HepG2 (cell line): ENCODE measurements around the gene AKAP1. TPM values are rescaled to one million over a fixed set of nuclear protein-coding genes. Genes with fewer than 3 reads are reported as not detected.

Source experiments
- ATAC-seq: fragments of 200-7000 bp; cut with Tn5 transposase; 3 replicates; pipeline ENCODE4 v1.9.1; 2020; ENCODE audit warnings: mild to moderate bottlenecking, moderate library complexity
- BruUV-seq: library from RNA; stranded (reverse); fragments of 400-500 nt; replicated peaks from 2 replicates; lab custom pipeline; 2021; lab: Mats Ljungman, UMichigan
- CTCF ChIA-PET: fragments of 300-600 bp; formaldehyde crosslinking; extraction: SDS; loops from one replicate; lab custom pipeline; 2021; ENCODE audit warnings: low total read pairs, inconsistent platforms, low intra/inter-chr PET ratio; lab: Yijun Ruan, JAX
- POLR2A ChIA-PET: fragments of 350-600 bp; sonication (Branson Sonifier 250); formaldehyde crosslinking; loops from one replicate; lab custom pipeline; 2020; ENCODE audit warnings: antibody characterized with exemption, inconsistent platforms; lab: Yijun Ruan, JAX
- DNase-seq: peaks from one replicate; pipeline ENCODE4 v3.0.0-alpha.2; 2015; ENCODE audit warnings: low spot score
- FAIRE-seq: peaks from 3 replicates; lab custom pipeline; 2011; peaks lifted over from hg19 to GRCh38; lab: Jason Lieb, UNC
- H2AFZ ChIP-seq: one replicate; pipeline ENCODE4 v1.6.1; 2011; ENCODE audit warnings: low read length, inconsistent platforms
- H3K27ac ChIP-seq: fragments of 300-600 bp; 3 replicates; pipeline ENCODE4 v1.8.0; 2011; ENCODE audit warnings: mixed run types, mild to moderate bottlenecking, mixed read lengths, low read length, inconsistent platforms; ENCODE audit not compliant: insufficient read depth; ENCODE audit errors: extremely low read length
- H3K27me3 ChIP-seq, 2 experiments: fragments of 200-600 bp in 1 of 2; 2 replicates in 1 of 2; 3 replicates in 1 of 2; pipeline versions ENCODE4 v1.6.0 to v1.8.0; 2011; ENCODE audit warnings: low read length in 2 of 2, mild to moderate bottlenecking in 2 of 2, moderate library complexity in 2 of 2, inconsistent platforms in 1 of 2; ENCODE audit not compliant: insufficient read depth in 2 of 2, control insufficient read depth in 1 of 2
- H3K36me3 ChIP-seq, 2 experiments: fragments of 200-600 bp in 1 of 2; replicated peaks in 1 of 2; 2 replicates in 1 of 2; 3 replicates in 1 of 2; pipeline versions ENCODE4 v1.5.1 to v1.8.0; 2011; ENCODE audit warnings: low read length in 2 of 2, inconsistent platforms in 1 of 2; ENCODE audit not compliant: insufficient read depth in 2 of 2, control insufficient read depth in 1 of 2
- H3K4me1 ChIP-seq: 2 replicates; pipeline ENCODE4 v1.5.1; 2012; ENCODE audit warnings: low read length, inconsistent platforms; ENCODE audit not compliant: insufficient read depth
- H3K4me2 ChIP-seq: 2 replicates; pipeline ENCODE4 v1.6.0; 2011; ENCODE audit warnings: low read depth, low read length, inconsistent platforms
- H3K4me3 ChIP-seq, 3 experiments: fragments of 200-600 bp in 1 of 3; sonication (generic), shearing (Covaris generic) in 1 of 3; replicated peaks in 1 of 3; 2 replicates each; pipeline ENCODE4 v1.5.1; 2011 to 2016; ENCODE audit warnings: low read length in 3 of 3, inconsistent platforms in 2 of 3, low read depth in 2 of 3, mild to moderate bottlenecking in 2 of 3, control low read depth in 1 of 3, mixed read lengths in 1 of 3; ENCODE audit not compliant: insufficient read depth in 1 of 3
- H3K79me2 ChIP-seq: one replicate; pipeline ENCODE4 v1.6.1; 2011; ENCODE audit warnings: low read length, inconsistent platforms; ENCODE audit not compliant: insufficient read depth
- H3K9ac ChIP-seq: 2 replicates; pipeline ENCODE4 v1.6.0; 2011; ENCODE audit warnings: mild to moderate bottlenecking, low read depth, low read length, inconsistent platforms; ENCODE audit not compliant: insufficient read depth
- H3K9me3 ChIP-seq: 2 replicates; pipeline ENCODE4 v1.5.1; 2012; ENCODE audit warnings: mild to moderate bottlenecking, low read length
- H4K20me1 ChIP-seq: 2 replicates; pipeline ENCODE4 v1.6.0; 2011; ENCODE audit warnings: inconsistent platforms, mild to moderate bottlenecking, low read length, moderate library complexity; ENCODE audit not compliant: insufficient read depth
- CHD4 ChIP-seq: fragments of 200-600 bp; sonication (generic); IDR thresholded peaks from 2 replicates; pipeline ENCODE4 v1.7.0; 2017; ENCODE audit warnings: mild to moderate bottlenecking, low read length, borderline replicate concordance
- GABPB1 ChIP-seq: IDR thresholded peaks from 2 replicates; pipeline ENCODE4 v1.6.1; 2016; ENCODE audit warnings: mild to moderate bottlenecking, missing genetic modification reagents, moderate library complexity, missing compliant biosample characterization
- ZNF629 ChIP-seq: sonication (generic); formaldehyde crosslinking; conservative IDR thresholded peaks from 2 replicates; pipeline ENCODE4 v1.5.0; 2020; ENCODE audit warnings: missing genetic modification reagents
- ZNF644 ChIP-seq: IDR thresholded peaks from 2 replicates; pipeline ENCODE4 v1.6.1; 2016; ENCODE audit warnings: low read depth
- WGBS: methylation state at CpG from one replicate; pipeline ENCODE4 v1.1.6; 2017; ENCODE audit warnings: low lambda C conversion rate; 5-methylcytosine and 5-hydroxymethylcytosine counted together
- in situ Hi-C: cut with HindIII; loops from 2 replicates; pipeline ENCODE4 v1.10.0; 2017; ENCODE audit warnings: low pct_unique_long_range_greater_than_20kb; ENCODE audit not compliant: extremely low pct_ligation_motif_present
- intact Hi-C: fragments of 100-400 bp; cut with micrococcal nuclease; formaldehyde crosslinking; loops from one replicate; pipeline ENCODE4 v1.10.0; 2022; ENCODE audit not compliant: unreplicated experiment
- polyA plus RNA-seq, 8 experiments: library from polyadenylated mRNA; depleted of rRNA in 3 of 8; stranded (reverse) in 7 of 8; unstranded in 1 of 8; fragments of >200 nt; fragmentation: Illumina TruSeq in 4 of 8; extraction: Trizol in 4 of 8; gene quantifications; 2 replicates each; pipeline versions ENCODE4 v1.2.1 to v1.2.3, GENCODE V29; 2011 to 2016; ENCODE audit warnings: low read depth in 4 of 8, missing spikeins in 1 of 8, mixed read lengths in 1 of 8; ENCODE audit not compliant: insufficient read depth in 1 of 8
- total RNA-seq, 5 experiments: library from RNA; depleted of rRNA; stranded (reverse); fragments of >200 nt; fragmentation: Illumina TruSeq; extraction: Trizol; gene quantifications; 2 replicates each; pipeline ENCODE4 v1.2.3, GENCODE V29; 2016; ENCODE audit warnings: low read depth in 1 of 5
- TF ChIP-seq, protein P1 (sequence below): sonication (generic); formaldehyde crosslinking; IDR thresholded peaks from 2 replicates; pipeline ENCODE4 v1.4.0; 2020; ENCODE audit warnings: missing genetic modification reagents, borderline replicate concordance
- TF ChIP-seq, protein P2 (sequence below): IDR thresholded peaks from 2 replicates; pipeline ENCODE4 v1.6.1; 2018; ENCODE audit warnings: missing genetic modification reagents

AKAP1 gene
- total and polyA plus RNA-seq, 2 of the 13 experiments (the other 11 are each of a cell fraction or from before 2014, with no cell fraction given): 101 to 131 TPM

DNA sequence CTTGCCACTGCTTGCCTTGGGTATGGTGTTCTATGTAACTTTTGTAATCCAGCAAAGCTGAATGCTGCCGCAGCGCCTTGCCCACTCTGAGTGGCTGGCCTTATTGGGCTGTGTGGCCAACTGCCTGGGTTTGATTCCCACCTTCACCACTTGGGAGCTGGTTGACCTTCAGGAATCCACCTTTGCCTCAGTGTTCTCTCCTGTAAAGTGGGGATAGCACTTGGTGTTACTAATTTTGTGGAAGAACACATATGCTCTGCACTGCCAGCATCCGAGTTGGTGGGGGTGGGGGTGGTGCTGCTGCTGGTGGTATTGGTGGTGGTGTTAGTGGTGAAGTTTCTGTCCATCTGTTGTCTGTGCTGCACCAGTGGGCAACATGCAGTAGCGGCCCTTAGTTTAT lies 32.8 kb downstream of the AKAP1 start:
- ATAC-seq: no peak
- Histone ChIP-seq H3K36me3 (peaks cover 61 to 80% of the 10 kb centered on the region in 2 experiments), H3K4me3 (no peak overlapping the region), H3K27me3 (no peaks in the 10 kb centered on the region), H3K9me3 (no peaks in the 10 kb centered on the region), H4K20me1 (peaks cover 10% of the 10 kb centered on the region; the same call in 1 of the 2 replicates), H2AFZ (no peak overlapping the region), H3K79me2 (no peaks in the 10 kb centered on the region), H3K4me1 (peaks cover 35% of the 10 kb centered on the region), H3K27ac (no peak overlapping the region), H3K4me2 (no peak overlapping the region), H3K9ac (no peak overlapping the region)
- in situ Hi-C loops (loop anchor here (10.0 kb wide), 1 partner anchor 103 kb away; no protein-coding TSS in a partner anchor), intact Hi-C loops (no loop called here)
- WGBS: 100% methylated on average over 4 of the region's 4 CpGs
- FAIRE-seq: no peak
- no peak for DNase-seq
- CTCF ChIA-PET: no interaction called here
- TF ChIP-seq, protein P1, sequence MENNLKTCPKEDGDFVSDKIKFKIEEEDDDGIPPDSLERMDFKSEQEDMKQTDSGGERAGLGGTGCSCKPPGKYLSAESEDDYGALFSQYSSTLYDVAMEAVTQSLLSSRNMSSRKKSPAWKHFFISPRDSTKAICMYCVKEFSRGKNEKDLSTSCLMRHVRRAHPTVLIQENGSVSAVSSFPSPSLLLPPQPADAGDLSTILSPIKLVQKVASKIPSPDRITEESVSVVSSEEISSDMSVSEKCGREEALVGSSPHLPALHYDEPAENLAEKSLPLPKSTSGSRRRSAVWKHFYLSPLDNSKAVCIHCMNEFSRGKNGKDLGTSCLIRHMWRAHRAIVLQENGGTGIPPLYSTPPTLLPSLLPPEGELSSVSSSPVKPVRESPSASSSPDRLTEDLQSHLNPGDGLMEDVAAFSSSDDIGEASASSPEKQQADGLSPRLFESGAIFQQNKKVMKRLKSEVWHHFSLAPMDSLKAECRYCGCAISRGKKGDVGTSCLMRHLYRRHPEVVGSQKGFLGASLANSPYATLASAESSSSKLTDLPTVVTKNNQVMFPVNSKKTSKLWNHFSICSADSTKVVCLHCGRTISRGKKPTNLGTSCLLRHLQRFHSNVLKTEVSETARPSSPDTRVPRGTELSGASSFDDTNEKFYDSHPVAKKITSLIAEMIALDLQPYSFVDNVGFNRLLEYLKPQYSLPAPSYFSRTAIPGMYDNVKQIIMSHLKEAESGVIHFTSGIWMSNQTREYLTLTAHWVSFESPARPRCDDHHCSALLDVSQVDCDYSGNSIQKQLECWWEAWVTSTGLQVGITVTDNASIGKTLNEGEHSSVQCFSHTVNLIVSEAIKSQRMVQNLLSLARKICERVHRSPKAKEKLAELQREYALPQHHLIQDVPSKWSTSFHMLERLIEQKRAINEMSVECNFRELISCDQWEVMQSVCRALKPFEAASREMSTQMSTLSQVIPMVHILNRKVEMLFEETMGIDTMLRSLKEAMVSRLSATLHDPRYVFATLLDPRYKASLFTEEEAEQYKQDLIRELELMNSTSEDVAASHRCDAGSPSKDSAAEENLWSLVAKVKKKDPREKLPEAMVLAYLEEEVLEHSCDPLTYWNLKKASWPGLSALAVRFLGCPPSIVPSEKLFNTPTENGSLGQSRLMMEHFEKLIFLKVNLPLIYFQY (CRISPR knock-in tag): no peak
- TF ChIP-seq, protein P2, sequence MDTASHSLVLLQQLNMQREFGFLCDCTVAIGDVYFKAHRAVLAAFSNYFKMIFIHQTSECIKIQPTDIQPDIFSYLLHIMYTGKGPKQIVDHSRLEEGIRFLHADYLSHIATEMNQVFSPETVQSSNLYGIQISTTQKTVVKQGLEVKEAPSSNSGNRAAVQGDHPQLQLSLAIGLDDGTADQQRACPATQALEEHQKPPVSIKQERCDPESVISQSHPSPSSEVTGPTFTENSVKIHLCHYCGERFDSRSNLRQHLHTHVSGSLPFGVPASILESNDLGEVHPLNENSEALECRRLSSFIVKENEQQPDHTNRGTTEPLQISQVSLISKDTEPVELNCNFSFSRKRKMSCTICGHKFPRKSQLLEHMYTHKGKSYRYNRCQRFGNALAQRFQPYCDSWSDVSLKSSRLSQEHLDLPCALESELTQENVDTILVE: no peak
- TF ChIP-seq ZNF644 (CRISPR knock-in tag) (no peak), GABPB1 (no peak), ZNF629 (CRISPR knock-in tag) (peak; percentile 74), CHD4 (no peak)
- POLR2A ChIA-PET: no interaction called here
- BruUV-seq: no TSS peak
